K562 (cell line): ENCODE data around the gene DVL3. TPM values are rescaled to one million over a fixed set of nuclear protein-coding genes. Genes with fewer than 3 reads are reported as not detected.

Source experiments
- ATAC-seq: fragments of 200-7000 bp; cut with Tn5 transposase; 3 replicates; pipeline ENCODE4 v1.9.1; 2020; ENCODE audit warnings: moderate library complexity
- BruUV-seq: library from RNA; stranded (reverse); fragments of 400-500 nt; replicated peaks from 2 replicates; lab custom pipeline; 2021; lab: Mats Ljungman, UMichigan
- CTCF ChIA-PET: fragments of 300-600 bp; formaldehyde crosslinking; extraction: SDS; loops from one replicate; lab custom pipeline; 2021; ENCODE audit warnings: low intra/inter-chr PET ratio; lab: Yijun Ruan, JAX
- POLR2A ChIA-PET: fragments of 300-600, 350-650 bp; sonication (Branson Sonifier 250); formaldehyde crosslinking; extraction: SDS; loops from one replicate; lab custom pipeline; 2021; ENCODE audit warnings: antibody characterized with exemption, inconsistent platforms; lab: Yijun Ruan, JAX
- DNase-seq, 4 experiments: peaks; one replicate each; pipeline versions ENCODE4 v3.0.0 to v3.0.0-alpha.2; 2011 to 2018; ENCODE audit warnings: low spot score in 3 of 4, mixed read lengths in 3 of 4; ENCODE audit errors: extremely low read depth in 1 of 4
- FAIRE-seq: peaks from 2 replicates; lab custom pipeline; 2011; peaks lifted over from hg19 to GRCh38; lab: Jason Lieb, UNC
- H2AFZ ChIP-seq: 2 replicates; pipeline ENCODE4 v1.6.0; 2011; ENCODE audit warnings: low read depth, low read length, control low read depth, inconsistent platforms
- H3K27ac ChIP-seq: fragments of 200-600 bp; 3 replicates; pipeline ENCODE4 v1.8.0; 2011; ENCODE audit warnings: low read depth, mild to moderate bottlenecking, control low read depth, inconsistent platforms, low read length, moderate library complexity, mixed read lengths; ENCODE audit errors: extremely low read depth
- H3K27me3 ChIP-seq, 2 experiments: fragments of 300-600 bp in 1 of 2; 2 replicates in 1 of 2; 3 replicates in 1 of 2; pipeline versions ENCODE4 v1.6.0 to v1.8.0; 2011; ENCODE audit warnings: inconsistent platforms in 2 of 2, low read length in 2 of 2, mild to moderate bottlenecking in 1 of 2, mixed read lengths in 1 of 2, moderate library complexity in 1 of 2; ENCODE audit not compliant: control insufficient read depth in 2 of 2, insufficient read depth in 2 of 2
- H3K36me3 ChIP-seq: fragments of 300-600 bp; 3 replicates; pipeline ENCODE4 v1.8.0; 2011; ENCODE audit warnings: mild to moderate bottlenecking, low read length, inconsistent platforms; ENCODE audit not compliant: control insufficient read depth, insufficient read depth
- H3K4me1 ChIP-seq, 2 experiments: fragments of 200-600 bp in 1 of 2; replicated peaks in 1 of 2; 2 replicates in 1 of 2; 3 replicates in 1 of 2; pipeline versions ENCODE4 v1.5.1 to v1.8.0; 2011; ENCODE audit warnings: inconsistent platforms in 2 of 2, low read length in 2 of 2, mild to moderate bottlenecking in 1 of 2, mixed read lengths in 1 of 2, moderate library complexity in 1 of 2; ENCODE audit not compliant: control insufficient read depth in 2 of 2, insufficient read depth in 2 of 2
- H3K4me2 ChIP-seq: 2 replicates; pipeline ENCODE4 v1.6.1; 2011; ENCODE audit warnings: low read length, control low read depth, inconsistent platforms, mixed read lengths; ENCODE audit not compliant: insufficient read depth
- H3K4me3 ChIP-seq: fragments of 200-600 bp; sonication (generic), shearing (Covaris generic); 2 replicates; pipeline ENCODE4 v1.5.1; 2016; ENCODE audit warnings: control low read depth, inconsistent platforms
- H3K79me2 ChIP-seq: fragments of 200-600 bp; 3 replicates; pipeline ENCODE4 v1.8.0; 2011; ENCODE audit warnings: low read length, inconsistent platforms; ENCODE audit not compliant: control insufficient read depth, insufficient read depth
- H3K9ac ChIP-seq, 2 experiments: 2 replicates each; pipeline versions ENCODE4 v1.6.0 to v1.6.1; 2011; ENCODE audit warnings: low read depth in 2 of 2, low read length in 2 of 2, control low read depth in 1 of 2, inconsistent platforms in 1 of 2, mild to moderate bottlenecking in 1 of 2, mixed read lengths in 1 of 2; ENCODE audit not compliant: insufficient read depth in 1 of 2
- H3K9me1 ChIP-seq: one replicate; pipeline ENCODE4 v1.6.0; 2011; ENCODE audit warnings: inconsistent platforms, mild to moderate bottlenecking, low read length, moderate library complexity; ENCODE audit not compliant: control insufficient read depth, insufficient read depth
- H3K9me3 ChIP-seq: replicated peaks from 2 replicates; pipeline ENCODE4 v1.5.1; 2011; ENCODE audit warnings: low read depth, low read length, inconsistent platforms; ENCODE audit not compliant: control insufficient read depth, insufficient read depth
- H4K20me1 ChIP-seq: replicated peaks from 2 replicates; pipeline ENCODE4 v1.6.1; 2011; ENCODE audit warnings: low read length, inconsistent platforms, mixed read lengths; ENCODE audit not compliant: control insufficient read depth, insufficient read depth
- ESRRB ChIP-seq: fragments of 250-450 bp; sonication (Bioruptor Pico); IDR thresholded peaks from 2 replicates; pipeline ENCODE4 v1.5.0; 2020; ENCODE audit warnings: mild to moderate bottlenecking, moderate library complexity, borderline replicate concordance
- NFIX ChIP-seq: fragments of 250-450 bp; sonication (Bioruptor Pico); IDR thresholded peaks from 2 replicates; pipeline ENCODE4 v1.4.0; 2020; ENCODE audit warnings: low read depth, mild to moderate bottlenecking, moderate library complexity
- TEAD2 ChIP-seq: fragments of 450-650 bp; IDR thresholded peaks from 2 replicates; pipeline ENCODE4 v1.6.1; 2016; ENCODE audit warnings: missing genetic modification characterization, control low read depth, missing compliant biosample characterization
- WGBS: fragments of 100-300 bp; shearing (Covaris generic); methylation state at CpG from one replicate; pipeline ENCODE4 v1.1.6; 2016; ENCODE audit warnings: low coverage, mixed read lengths; ENCODE audit not compliant: insufficient coverage; ENCODE audit errors: missing lambda C conversion rate; 5-methylcytosine and 5-hydroxymethylcytosine counted together
- in situ Hi-C: fragments of 300-500 bp; cut with MboI; formaldehyde crosslinking; loops from 4 replicates; pipeline ENCODE4 v1.15.0; 2018; ENCODE audit warnings: inconsistent platforms, mixed read lengths
- intact Hi-C: fragments of 100-400 bp; cut with micrococcal nuclease; formaldehyde crosslinking; loops from 2 replicates; pipeline ENCODE4 v1.14.2; 2022
- polyA plus RNA-seq, 8 experiments: library from polyadenylated mRNA; depleted of rRNA in 4 of 8; stranded (reverse) in 5 of 8; unstranded in 3 of 8; fragments of >200 nt; fragmentation: Nextera tagmentation in 2 of 8; fragmentation: Illumina TruSeq in 1 of 8; extraction: Ambion mirVana in 2 of 8; extraction: Trizol in 1 of 8; gene quantifications; 2 replicates each; pipeline versions ENCODE4 v1.2.1 to v1.2.3, GENCODE V29; 2011 to 2014; ENCODE audit warnings: inconsistent platforms in 1 of 8, missing spikeins in 1 of 8
- total RNA-seq, 7 experiments: library from RNA; depleted of rRNA in 6 of 7; stranded (reverse); fragments of >200 nt in 6 of 7; fragmentation: Illumina TruSeq in 2 of 7; extraction: Trizol in 2 of 7; gene quantifications; 2 replicates each; pipeline versions ENCODE4 v1.2.1 to v1.2.3, GENCODE V29; 2011 to 2021; ENCODE audit warnings: low replicate concordance in 1 of 7

The DVL3 gene
- total and polyA plus RNA-seq, 9 of the 15 experiments (the other 6 are each of a cell fraction or from before 2014, with no cell fraction given): 3.1 to 57.9 (median 20.1) TPM

- in situ Hi-C loops (no loop called here), intact Hi-C loops (loop anchor here (2.0 kb wide), 1 partner anchor 21 kb away; the partner anchor contains the start of gene DVL3)
- Histone ChIP-seq H3K27ac (peak overlapping the region; percentile 82), H3K9me1 (no peaks in the 10 kb centered on the region), H3K79me2 (peaks cover 46% of the 10 kb centered on the region), H3K4me3 (peak overlapping the region; percentile 81), H3K9me3 (no peaks in the 10 kb centered on the region), H4K20me1 (peaks cover 17% of the 10 kb centered on the region)
- ChIA-PET CTCF (interaction anchor here (1.0 kb wide), 1 partner anchor 30 kb away, joined by 3 read pairs; no protein-coding TSS in a partner anchor), POLR2A (interaction anchor here (0.6 to 2.6 kb wide), 5 partner anchors 10 to 1929 kb away, joined by 3 to 20 read pairs (median 4); partner anchors contain the start of gene ABCF3)
- WGBS: 0% methylated on average over 3 of the region's 3 CpGs
- FAIRE-seq (no peak), DNase-seq (no peak)
- TSS peak; percentile 69 for BruUV-seq
- no peak for TF ChIP-seq NFIX (CRISPR knock-in tag)
- 0 out of 2 replicates have a peak, but pooled peaks have one; percentile 32 for TF ChIP-seq TEAD2
- no peak for TF ChIP-seq ESRRB (CRISPR knock-in tag)
- TF ChIP-seq, all 486 proteins: peak for 1
- H3K4me2 ChIP-seq: peak overlapping the region; percentile 89
- no peak for ATAC-seq
- peak overlapping the region; percentile 91 to 100; a peak in 3 of 4 replicates for H3K9ac ChIP-seq
- peaks cover 69% of the 10 kb centered on the region for H3K36me3 ChIP-seq
- peaks cover 42 to 46% of the 10 kb centered on the region in 2 experiments; a peak in 4 of 5 replicates for H3K4me1 ChIP-seq
- no peak overlapping the region for H2AFZ ChIP-seq
- H3K27me3 ChIP-seq: no peaks in the 10 kb centered on the region
These were observed 20.8 kb downstream of the DVL3 start for GRCh38 chr3:184175981-184176376.
